H9 (cell line): ENCODE data around the gene TMEM181. TPM values are rescaled to one million over a fixed set of nuclear protein-coding genes. Genes with fewer than 3 reads are reported as not detected.

Source experiments
- DNase-seq: peaks from one replicate; pipeline ENCODE4 v3.0.0-alpha.2; 2017
- H2AFZ ChIP-seq: one replicate; pipeline ENCODE4 v1.6.1; 2013; ENCODE audit warnings: mild to moderate bottlenecking, low read length, control low read depth, moderate library complexity
- H2AK5ac ChIP-seq: 2 replicates; pipeline ENCODE4 v1.6.1; 2013; ENCODE audit warnings: low read length, control low read depth, mixed read lengths; ENCODE audit not compliant: insufficient read length
- H2BK120ac ChIP-seq: one replicate; pipeline ENCODE4 v1.6.1; 2013; ENCODE audit warnings: low read depth, mild to moderate bottlenecking, low read length, control low read depth, inconsistent platforms; ENCODE audit not compliant: poor library complexity, severe bottlenecking
- H2BK12ac ChIP-seq: 2 replicates; pipeline ENCODE4 v1.6.1; 2013; ENCODE audit warnings: low read length, control low read depth, mixed read lengths, low read depth; ENCODE audit not compliant: insufficient read length
- H2BK15ac ChIP-seq: 2 replicates; pipeline ENCODE4 v1.6.1; 2013; ENCODE audit warnings: low read depth, low read length, control low read depth
- H2BK20ac ChIP-seq: one replicate; pipeline ENCODE4 v1.6.1; 2013; ENCODE audit warnings: low read depth, mild to moderate bottlenecking, low read length, control low read depth, inconsistent platforms; ENCODE audit not compliant: poor library complexity, severe bottlenecking
- H2BK5ac ChIP-seq: 2 replicates; pipeline ENCODE4 v1.6.1; 2013; ENCODE audit warnings: low read length, control low read depth, mixed read lengths; ENCODE audit not compliant: insufficient read length
- H3K14ac ChIP-seq: 2 replicates; pipeline ENCODE4 v1.6.1; 2013; ENCODE audit warnings: low read length, control low read depth; ENCODE audit not compliant: insufficient read depth
- H3K18ac ChIP-seq: 2 replicates; pipeline ENCODE4 v1.6.1; 2013; ENCODE audit warnings: low read depth, mild to moderate bottlenecking, mixed read lengths, low read length, control low read depth; ENCODE audit not compliant: insufficient read length
- H3K23ac ChIP-seq: 2 replicates; pipeline ENCODE4 v1.6.1; 2013; ENCODE audit warnings: low read length, control low read depth, mixed read lengths, low read depth; ENCODE audit not compliant: insufficient read length
- H3K23me2 ChIP-seq: 2 replicates; pipeline ENCODE4 v1.6.1; 2013; ENCODE audit warnings: low read depth, mild to moderate bottlenecking, mixed read lengths, low read length, control low read depth; ENCODE audit not compliant: insufficient read length, poor library complexity, severe bottlenecking
- H3K27ac ChIP-seq: 2 replicates; pipeline ENCODE4 v1.5.1; 2013; ENCODE audit warnings: low read length, control low read depth, mixed read lengths, low read depth; ENCODE audit not compliant: insufficient read length
- H3K27me3 ChIP-seq: 2 replicates; pipeline ENCODE4 v1.6.1; 2013; ENCODE audit warnings: low read length, control low read depth, inconsistent platforms; ENCODE audit not compliant: insufficient read depth
- H3K4ac ChIP-seq: 2 replicates; pipeline ENCODE4 v1.6.1; 2013; ENCODE audit warnings: low read depth, mild to moderate bottlenecking, control low read depth, inconsistent platforms, low read length, moderate library complexity
- H3K4me1 ChIP-seq: 2 replicates; pipeline ENCODE4 v1.6.1; 2013; ENCODE audit warnings: low read length, control low read depth, inconsistent platforms; ENCODE audit not compliant: insufficient read depth
- H3K4me2 ChIP-seq: 2 replicates; pipeline ENCODE4 v1.6.1; 2013; ENCODE audit warnings: low read length, control low read depth, mixed read lengths; ENCODE audit not compliant: insufficient read length, insufficient read depth
- H3K56ac ChIP-seq: 2 replicates; pipeline ENCODE4 v1.6.1; 2013; ENCODE audit warnings: low read depth, mild to moderate bottlenecking, mixed read lengths, low read length, control low read depth; ENCODE audit not compliant: insufficient read length
- H3K79me1 ChIP-seq: 2 replicates; pipeline ENCODE4 v1.6.1; 2013; ENCODE audit warnings: low read depth, mild to moderate bottlenecking, moderate library complexity, low read length, control low read depth, inconsistent platforms; ENCODE audit not compliant: insufficient read depth, poor library complexity, severe bottlenecking
- H3K79me2 ChIP-seq: 2 replicates; pipeline ENCODE4 v1.6.1; 2013; ENCODE audit warnings: low read length, control low read depth, inconsistent platforms; ENCODE audit not compliant: insufficient read depth
- H3K9ac ChIP-seq: 2 replicates; pipeline ENCODE4 v1.6.1; 2013; ENCODE audit warnings: low read length, control low read depth, mixed read lengths; ENCODE audit not compliant: insufficient read length; ENCODE audit errors: extremely low read depth
- H3K9me3 ChIP-seq: one replicate; pipeline ENCODE4 v1.6.1; 2013; ENCODE audit warnings: low read depth, low read length, inconsistent platforms; ENCODE audit not compliant: control insufficient read depth
- H3T11ph ChIP-seq: one replicate; pipeline ENCODE4 v1.6.1; 2013; ENCODE audit warnings: mild to moderate bottlenecking, low read length, control low read depth, inconsistent platforms
- H4K20me1 ChIP-seq: one replicate; pipeline ENCODE4 v1.6.1; 2013; ENCODE audit not compliant: control insufficient read depth, insufficient read length, insufficient read depth
- H4K5ac ChIP-seq: 2 replicates; pipeline ENCODE4 v1.6.1; 2013; ENCODE audit warnings: low read depth, mild to moderate bottlenecking, mixed read lengths, low read length, control low read depth; ENCODE audit not compliant: insufficient read length
- H4K8ac ChIP-seq: replicated peaks from 2 replicates; pipeline ENCODE4 v1.6.1; 2013; ENCODE audit warnings: low read length, control low read depth, mixed read lengths, low read depth; ENCODE audit not compliant: insufficient read length
- H4K91ac ChIP-seq: 2 replicates; pipeline ENCODE4 v1.6.1; 2013; ENCODE audit warnings: low read depth, mild to moderate bottlenecking, moderate library complexity, mixed read lengths, low read length, control low read depth; ENCODE audit not compliant: insufficient read length
- H3K27ac Mint-ChIP-seq, 3 experiments: 2 replicates in 2 of 3; 3 replicates in 1 of 3; pipeline ENCODE4 v1.8.0; 2020 to 2021; ENCODE audit warnings: mixed read lengths in 3 of 3, mild to moderate bottlenecking in 1 of 3, moderate library complexity in 1 of 3
- H3K27me3 Mint-ChIP-seq: 2 replicates; pipeline ENCODE4 v1.8.0; 2021; ENCODE audit warnings: low read depth, mild to moderate bottlenecking, moderate library complexity, mixed read lengths
- H3K36me3 Mint-ChIP-seq, 3 experiments: 2 replicates in 2 of 3; 3 replicates in 1 of 3; pipeline ENCODE4 v1.8.0; 2020 to 2021; ENCODE audit warnings: low read depth in 3 of 3, mixed read lengths in 3 of 3; ENCODE audit not compliant: insufficient read depth in 1 of 3
- H3K4me1 Mint-ChIP-seq, 2 experiments: 2 replicates each; pipeline ENCODE4 v1.8.0; 2020; ENCODE audit warnings: mixed read lengths in 2 of 2
- H3K4me3 Mint-ChIP-seq, 2 experiments: 2 replicates in 1 of 2; 3 replicates in 1 of 2; pipeline ENCODE4 v1.8.0; 2020 to 2021; ENCODE audit warnings: mild to moderate bottlenecking in 2 of 2, mixed read lengths in 2 of 2, moderate library complexity in 1 of 2
- H3K9me3 Mint-ChIP-seq, 2 experiments: 2 replicates in 1 of 2; 3 replicates in 1 of 2; pipeline ENCODE4 v1.8.0; 2020; ENCODE audit warnings: mild to moderate bottlenecking in 2 of 2, mixed read lengths in 2 of 2, moderate library complexity in 1 of 2
- WGBS: extraction: QIAGEN DNeasy Blood & Tissue Kit; methylation state at CpG from one replicate; pipeline ENCODE4 v1.1.7; 2013; ENCODE audit warnings: missing lambda C conversion rate, low lambda C conversion rate, mixed read lengths; ENCODE audit not compliant: insufficient read length; ENCODE audit errors: extremely low coverage; 5-methylcytosine and 5-hydroxymethylcytosine counted together
- total RNA-seq: library from RNA; stranded (reverse); gene quantifications from 2 replicates; pipeline ENCODE4 v1.2.1, GENCODE V29; 2021
- TF ChIP-seq, protein P1 (sequence below): fragments of 200-600 bp; sonication (generic); conservative IDR thresholded peaks from 3 replicates; pipeline ENCODE4 v1.8.0; 2021; ENCODE audit warnings: antibody characterized with exemption, mild to moderate bottlenecking

The TMEM181 gene
- total RNA-seq, 1 experiment from 2014 or later: 24.4 TPM

DNA sequence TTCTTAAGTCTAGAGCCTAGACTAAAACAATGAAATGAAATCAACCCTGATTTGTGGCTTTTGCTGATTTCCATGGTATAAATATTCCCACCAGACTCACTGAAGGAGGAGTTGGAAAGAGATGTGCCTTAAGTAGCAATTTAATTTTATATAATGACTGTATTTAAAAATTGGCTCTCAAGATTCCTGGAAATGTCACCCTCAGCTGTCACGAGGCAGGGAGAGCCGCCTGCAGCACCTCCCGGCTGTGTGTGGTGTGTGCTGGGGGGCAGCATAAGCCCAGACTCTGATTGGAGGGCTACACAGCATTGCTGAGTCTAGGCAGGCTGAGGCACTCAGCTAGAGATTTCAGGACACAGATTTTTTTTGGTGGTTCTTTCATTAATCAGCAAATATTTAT is 40.6 kb upstream of the TMEM181 start:
- Mint-ChIP-seq H3K36me3 (no peaks in the 10 kb centered on the region; a peak in 1 of 7 replicates), H3K27me3 (peaks cover 4% of the 10 kb centered on the region), H3K4me3 (no peak overlapping the region), H3K9me3 (peaks cover 2 to 4% of the 10 kb centered on the region in 2 experiments; a peak in 3 of 5 replicates), H3K27ac (0 out of 7 replicates have a peak overlapping the region, but pooled peaks of 1 of the 3 experiments have one; percentile 14), H3K4me1 (peaks cover 13 to 15% of the 10 kb centered on the region in 2 experiments)
- H2BK5ac ChIP-seq: no peak overlapping the region
- no peaks in the 10 kb centered on the region for H3K79me2 ChIP-seq
- H2AK5ac ChIP-seq: no peak overlapping the region
- no peak overlapping the region for H3K4ac ChIP-seq
- H3K79me1 ChIP-seq: no peaks in the 10 kb centered on the region
- H3K56ac ChIP-seq: no peak overlapping the region
- no peaks in the 10 kb centered on the region for H4K20me1 ChIP-seq
- no peaks in the 10 kb centered on the region for H3K4me1 ChIP-seq
- no peak overlapping the region for H2BK120ac ChIP-seq
- H3T11ph ChIP-seq: no peak overlapping the region
- H3K27me3 ChIP-seq: no peaks in the 10 kb centered on the region
- TF ChIP-seq, protein P1, sequence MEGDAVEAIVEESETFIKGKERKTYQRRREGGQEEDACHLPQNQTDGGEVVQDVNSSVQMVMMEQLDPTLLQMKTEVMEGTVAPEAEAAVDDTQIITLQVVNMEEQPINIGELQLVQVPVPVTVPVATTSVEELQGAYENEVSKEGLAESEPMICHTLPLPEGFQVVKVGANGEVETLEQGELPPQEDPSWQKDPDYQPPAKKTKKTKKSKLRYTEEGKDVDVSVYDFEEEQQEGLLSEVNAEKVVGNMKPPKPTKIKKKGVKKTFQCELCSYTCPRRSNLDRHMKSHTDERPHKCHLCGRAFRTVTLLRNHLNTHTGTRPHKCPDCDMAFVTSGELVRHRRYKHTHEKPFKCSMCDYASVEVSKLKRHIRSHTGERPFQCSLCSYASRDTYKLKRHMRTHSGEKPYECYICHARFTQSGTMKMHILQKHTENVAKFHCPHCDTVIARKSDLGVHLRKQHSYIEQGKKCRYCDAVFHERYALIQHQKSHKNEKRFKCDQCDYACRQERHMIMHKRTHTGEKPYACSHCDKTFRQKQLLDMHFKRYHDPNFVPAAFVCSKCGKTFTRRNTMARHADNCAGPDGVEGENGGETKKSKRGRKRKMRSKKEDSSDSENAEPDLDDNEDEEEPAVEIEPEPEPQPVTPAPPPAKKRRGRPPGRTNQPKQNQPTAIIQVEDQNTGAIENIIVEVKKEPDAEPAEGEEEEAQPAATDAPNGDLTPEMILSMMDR: no peak
- H3K9ac ChIP-seq: no peak overlapping the region
- no peak overlapping the region for H4K5ac ChIP-seq
- WGBS: no CpG with 5 or more reads among the region's 3 CpGs
- H2BK12ac ChIP-seq: no peak overlapping the region
- H3K27ac ChIP-seq: no peak overlapping the region
- H2BK15ac ChIP-seq: no peak overlapping the region
- H4K8ac ChIP-seq: no peak overlapping the region
- no peak overlapping the region for H2AFZ ChIP-seq
- no peak for DNase-seq
- H3K23ac ChIP-seq: no peak overlapping the region
- no peak overlapping the region for H3K14ac ChIP-seq
- H3K4me2 ChIP-seq: no peak overlapping the region
- no peaks in the 10 kb centered on the region for H3K23me2 ChIP-seq
- no peak overlapping the region for H3K18ac ChIP-seq
- no peak overlapping the region for H2BK20ac ChIP-seq
- no peak overlapping the region for H4K91ac ChIP-seq
- H3K9me3 ChIP-seq: no peaks in the 10 kb centered on the region
